Osteoblast (primary cell): ENCODE data around the gene STIL. TPM values are rescaled to one million over a fixed set of nuclear protein-coding genes. Genes with fewer than 3 reads are reported as not detected.

Experiments used
- DNase-seq: peaks from one replicate; pipeline ENCODE4 v3.0.0; 2011; ENCODE audit warnings: low spot score, mixed read lengths; ENCODE audit not compliant: insufficient read length; ENCODE audit errors: missing footprints
- H2AFZ ChIP-seq: 2 replicates; pipeline ENCODE4 v1.6.0; 2011; ENCODE audit warnings: mild to moderate bottlenecking, low read length
- H3K27ac ChIP-seq: 2 replicates; pipeline ENCODE4 v1.5.1; 2011; ENCODE audit warnings: mild to moderate bottlenecking, low read depth, low read length, moderate library complexity
- H3K27me3 ChIP-seq: 2 replicates; pipeline ENCODE4 v1.6.0; 2012; ENCODE audit warnings: mild to moderate bottlenecking, control low read depth, inconsistent platforms, low read length, moderate library complexity; ENCODE audit not compliant: insufficient read depth
- H3K36me3 ChIP-seq: 2 replicates; pipeline ENCODE4 v1.5.1; 2011; ENCODE audit warnings: mild to moderate bottlenecking, low read length, control low read depth, moderate library complexity; ENCODE audit not compliant: insufficient read depth
- H3K4me1 ChIP-seq: 2 replicates; pipeline ENCODE4 v1.5.1; 2011; ENCODE audit warnings: mild to moderate bottlenecking, low read length, control low read depth, moderate library complexity; ENCODE audit not compliant: insufficient read depth
- H3K4me2 ChIP-seq: 2 replicates; pipeline ENCODE4 v1.6.0; 2011; ENCODE audit warnings: mild to moderate bottlenecking, low read length; ENCODE audit not compliant: insufficient read depth
- H3K4me3 ChIP-seq: fragments of 200-600 bp; sonication (generic); 3 replicates; pipeline ENCODE4 v1.5.1; 2012; ENCODE audit warnings: mild to moderate bottlenecking, low read length, inconsistent platforms; ENCODE audit not compliant: insufficient read depth
- H3K79me2 ChIP-seq: 2 replicates; pipeline ENCODE4 v1.6.0; 2012; ENCODE audit warnings: mild to moderate bottlenecking, low read length, control low read depth, inconsistent platforms; ENCODE audit not compliant: insufficient read depth
- H3K9me3 ChIP-seq: 2 replicates; pipeline ENCODE4 v1.5.1; 2011; ENCODE audit warnings: low read depth, low read length, control low read depth
- H4K20me1 ChIP-seq: 2 replicates; pipeline ENCODE4 v1.6.0; 2012; ENCODE audit warnings: mild to moderate bottlenecking, low read length, control low read depth; ENCODE audit not compliant: insufficient read depth
- total RNA-seq: library from RNA; depleted of rRNA; stranded (reverse); fragments of >200 nt; gene quantifications from 2 replicates; pipeline ENCODE4 v1.2.3, GENCODE V29; 2012
- TF ChIP-seq, protein P1 (sequence below): IDR thresholded peaks from 2 replicates; pipeline ENCODE4 v1.5.1; 2011; ENCODE audit warnings: mild to moderate bottlenecking, low read depth, low read length, moderate library complexity; ENCODE audit errors: extremely low read depth

The STIL gene
- total RNA-seq, 1 donor, result 4.0 TPM

DNA sequence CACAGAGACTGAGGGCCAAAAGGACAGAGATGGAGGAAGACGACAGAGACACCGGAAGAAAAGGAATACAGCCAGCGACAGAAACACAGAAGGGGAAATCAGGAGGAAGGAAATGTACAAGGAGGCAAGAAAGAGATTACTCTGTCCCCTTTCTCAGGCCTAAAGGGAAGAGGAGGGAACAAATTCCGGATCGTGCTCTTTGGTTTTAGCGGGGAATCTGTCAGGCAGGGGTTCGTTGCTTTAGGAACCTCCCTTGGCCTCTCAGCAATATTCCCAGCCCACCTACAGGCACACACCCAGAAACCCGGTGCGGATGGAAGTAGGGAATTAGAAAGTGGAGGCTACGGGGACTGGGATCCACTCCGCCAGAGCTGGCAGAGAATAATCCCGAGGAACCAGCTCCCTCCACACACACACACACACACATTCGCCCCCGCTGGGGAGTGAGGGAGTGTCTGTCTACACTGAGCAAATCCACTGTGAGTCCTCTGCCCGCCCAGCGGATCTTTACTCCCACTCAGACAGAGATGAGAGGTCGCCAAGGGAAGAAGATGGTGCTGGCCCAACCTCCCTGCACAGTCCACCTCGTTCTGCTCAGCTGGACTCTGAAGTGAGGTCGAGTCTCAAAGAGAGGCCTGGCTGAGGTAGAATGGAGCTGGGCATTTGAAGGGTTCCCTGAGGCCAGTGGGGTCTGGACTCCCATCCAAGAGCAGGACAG, 87.7 kb downstream of the STIL start:
- H3K4me2 ChIP-seq, result no peak overlapping the region
- H2AFZ ChIP-seq, result no peak overlapping the region

DNA sequence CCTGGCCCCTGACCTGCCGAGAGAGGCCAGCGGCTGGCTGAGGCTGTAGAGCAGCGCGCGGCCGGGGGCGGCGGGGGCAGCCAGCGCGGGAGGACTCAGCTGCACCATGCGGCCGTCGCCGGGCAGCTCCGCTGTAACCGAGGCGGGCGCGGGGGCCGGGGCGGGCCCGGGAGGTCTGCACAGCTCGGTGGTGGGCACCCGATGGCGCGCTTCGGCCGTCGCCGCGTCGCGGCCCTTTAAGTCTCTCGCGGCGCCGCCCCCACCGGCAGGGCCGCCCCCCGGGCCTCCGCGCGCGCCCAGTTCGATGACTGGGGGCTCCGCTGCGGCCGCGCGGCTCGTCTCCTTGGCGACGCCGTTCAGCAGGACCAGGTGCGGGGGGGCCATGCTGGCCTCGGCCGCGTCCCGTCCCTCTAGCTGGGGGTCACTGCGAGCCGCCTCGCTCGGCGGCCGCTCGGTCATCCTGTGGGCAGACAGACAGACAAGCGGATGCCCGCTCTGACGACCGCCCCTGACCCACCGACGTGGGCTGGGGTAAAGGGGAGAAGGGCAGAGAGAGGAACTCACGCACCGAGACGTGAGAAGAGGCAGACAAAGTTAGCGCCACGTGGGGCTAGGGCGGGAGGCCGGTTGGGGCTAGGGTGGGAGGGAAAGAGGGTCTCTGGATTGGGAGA, 88.4 kb downstream of the STIL start:
- TF ChIP-seq, protein P1, sequence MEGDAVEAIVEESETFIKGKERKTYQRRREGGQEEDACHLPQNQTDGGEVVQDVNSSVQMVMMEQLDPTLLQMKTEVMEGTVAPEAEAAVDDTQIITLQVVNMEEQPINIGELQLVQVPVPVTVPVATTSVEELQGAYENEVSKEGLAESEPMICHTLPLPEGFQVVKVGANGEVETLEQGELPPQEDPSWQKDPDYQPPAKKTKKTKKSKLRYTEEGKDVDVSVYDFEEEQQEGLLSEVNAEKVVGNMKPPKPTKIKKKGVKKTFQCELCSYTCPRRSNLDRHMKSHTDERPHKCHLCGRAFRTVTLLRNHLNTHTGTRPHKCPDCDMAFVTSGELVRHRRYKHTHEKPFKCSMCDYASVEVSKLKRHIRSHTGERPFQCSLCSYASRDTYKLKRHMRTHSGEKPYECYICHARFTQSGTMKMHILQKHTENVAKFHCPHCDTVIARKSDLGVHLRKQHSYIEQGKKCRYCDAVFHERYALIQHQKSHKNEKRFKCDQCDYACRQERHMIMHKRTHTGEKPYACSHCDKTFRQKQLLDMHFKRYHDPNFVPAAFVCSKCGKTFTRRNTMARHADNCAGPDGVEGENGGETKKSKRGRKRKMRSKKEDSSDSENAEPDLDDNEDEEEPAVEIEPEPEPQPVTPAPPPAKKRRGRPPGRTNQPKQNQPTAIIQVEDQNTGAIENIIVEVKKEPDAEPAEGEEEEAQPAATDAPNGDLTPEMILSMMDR, result no peak
- H3K4me1 ChIP-seq, result no peaks in the 10 kb centered on the region
- peaks cover 90% of the 10 kb centered on the region for H3K27me3 ChIP-seq
- H3K9me3 ChIP-seq, result no peaks in the 10 kb centered on the region
- no peaks in the 10 kb centered on the region for H3K36me3 ChIP-seq
- no peak overlapping the region for H3K4me3 ChIP-seq
- no peak overlapping the region for H3K4me2 ChIP-seq
- peak; percentile 70 for DNase-seq
- H4K20me1 ChIP-seq, result peaks cover 7% of the 10 kb centered on the region
- H3K27ac ChIP-seq, result no peak overlapping the region
- no peak overlapping the region for H2AFZ ChIP-seq
- no peaks in the 10 kb centered on the region for H3K79me2 ChIP-seq

More for the DNA sequence above, 87.7 kb downstream of the STIL start:
- Histone ChIP-seq H3K27ac (no peak overlapping the region), H3K79me2 (no peaks in the 10 kb centered on the region), H3K36me3 (no peaks in the 10 kb centered on the region), H3K4me3 (no peak overlapping the region), H3K9me3 (no peaks in the 10 kb centered on the region), H3K4me1 (no peaks in the 10 kb centered on the region), H3K27me3 (peaks cover 97% of the 10 kb centered on the region), H4K20me1 (peaks cover 8% of the 10 kb centered on the region)
- DNase-seq, result peak; percentile 80
- TF ChIP-seq, protein P1, result no peak

DNA sequence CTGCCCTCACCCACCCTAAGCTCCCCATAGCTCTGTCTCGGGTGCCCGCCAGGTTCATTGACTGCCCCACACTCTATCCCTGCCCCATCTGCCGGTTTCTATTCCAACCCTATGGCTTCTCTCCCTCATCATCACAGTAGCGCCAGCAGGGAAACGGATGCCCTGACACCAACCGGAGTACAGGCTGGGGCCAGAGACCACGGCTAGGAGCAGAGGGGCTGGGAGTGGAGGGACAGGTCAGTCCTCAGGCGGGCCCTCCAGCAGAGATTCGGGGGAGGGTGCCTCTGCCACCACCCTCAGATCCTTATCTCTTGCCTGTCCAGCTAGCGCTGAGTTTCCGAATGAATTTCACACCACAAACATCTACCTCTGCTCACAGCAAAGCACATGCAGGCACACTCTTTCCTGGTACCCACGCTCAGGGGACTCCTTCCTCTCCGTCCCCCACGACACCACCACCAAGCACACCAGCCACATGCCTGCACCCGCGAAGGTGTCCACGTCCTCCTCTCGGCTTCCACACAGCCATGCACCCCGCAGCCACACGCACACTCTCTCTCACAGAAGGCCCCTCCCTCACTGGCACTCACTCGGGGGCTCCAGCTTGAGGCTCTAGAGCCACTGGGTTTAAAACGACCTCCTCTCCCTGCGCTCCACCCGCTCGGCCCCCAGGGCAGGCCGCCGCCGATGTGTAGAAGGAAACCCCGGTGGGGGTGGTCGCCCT, 89.1 kb downstream of the STIL start:
- Histone ChIP-seq H3K4me1 (no peaks in the 10 kb centered on the region), H4K20me1 (peaks cover under 1% of the 10 kb centered on the region), H3K79me2 (no peaks in the 10 kb centered on the region), H3K9me3 (no peaks in the 10 kb centered on the region), H3K4me3 (no peak overlapping the region), H2AFZ (no peak overlapping the region), H3K27me3 (peaks cover 83% of the 10 kb centered on the region), H3K27ac (no peak overlapping the region), H3K4me2 (no peak overlapping the region), H3K36me3 (no peaks in the 10 kb centered on the region)
- TF ChIP-seq, protein P1, result no peak
- DNase-seq, result peak; percentile 83
